GM12878 (cell line): ENCODE data around the gene FMNL2.

ENCODE experiments used
- BHLHE40 ChIP-seq, 2 experiments: fragments of 450-650 bp in 1 of 2; IDR thresholded peaks; 2 replicates each; pipeline ENCODE4 v1.6.1; 2011 to 2017; ENCODE audit warnings: low read depth in 2 of 2, borderline replicate concordance in 1 of 2, improper control_type of control experiment in 1 of 2, low read length in 1 of 2, mild to moderate bottlenecking in 1 of 2
- CEBPB ChIP-seq, 2 experiments: fragments of 150-350 bp in 1 of 2; IDR thresholded peaks; 2 replicates each; pipeline ENCODE4 v1.6.1; 2012 to 2014; ENCODE audit warnings: low read depth in 2 of 2, low read length in 2 of 2, borderline replicate concordance in 1 of 2, inconsistent platforms in 1 of 2
- CTCF ChIP-seq, 3 experiments: IDR thresholded peaks in 2 of 3; conservative IDR thresholded peaks in 1 of 3; 2 replicates each; pipeline ENCODE4 v1.5.1; 2011; ENCODE audit warnings: low read depth in 3 of 3, low read length in 3 of 3, mild to moderate bottlenecking in 3 of 3, control low read depth in 2 of 3, moderate library complexity in 2 of 3, inconsistent platforms in 1 of 3, mixed read lengths in 1 of 3; ENCODE audit not compliant: control insufficient read depth in 2 of 3, insufficient read depth in 1 of 3; ENCODE audit errors: extremely low read depth in 1 of 3
- JUNB ChIP-seq: IDR thresholded peaks from 2 replicates; pipeline ENCODE4 v1.6.1; 2016; ENCODE audit warnings: antibody characterized with exemption, mild to moderate bottlenecking
- POLR2AphosphoS2 ChIP-seq: IDR thresholded peaks from 2 replicates; pipeline ENCODE4 v1.6.1; 2011; ENCODE audit warnings: low read depth, mild to moderate bottlenecking, low read length, improper control_type of control experiment, moderate library complexity

- TF ChIP-seq BHLHE40 (IDR thresholded peaks at IDR 0.05; ENCODE audit: borderline replicate concordance in 1 of 2, low read depth in 2 of 2, low read length in 1 of 2) (no peak), CTCF (IDR thresholded peaks at IDR 0.05 in 2 of 3, conservative IDR thresholded peaks at IDR 0.05 in 1 of 3; ENCODE audit: control insufficient read depth in 2 of 3, extremely low read depth in 1 of 3, insufficient read depth in 1 of 3, low read depth in 3 of 3, low read length in 3 of 3) (no peak), JUNB (no peak), CEBPB (IDR thresholded peaks at IDR 0.05; ENCODE audit: borderline replicate concordance in 1 of 2, low read depth in 2 of 2, low read length in 2 of 2) (no peak), POLR2AphosphoS2 (no peak)
These were observed 124.1 kb downstream of the FMNL2 start for GRCh38 chr2:152459091-152459490.
